Sigmoid colon (tissue), 4 donors: ENCODE measurements around the gene VOPP1.

Experiments used
- CTCF ChIP-seq, 4 experiments: fragments of 450-650 bp in 3 of 4; fragments of 200-600 bp in 1 of 4; IDR thresholded peaks; one replicate each; pipeline ENCODE4 v1.5.1; 2016 to 2019; ENCODE audit warnings: antibody characterized with exemption in 4 of 4, mild to moderate bottlenecking in 3 of 4, moderate library complexity in 2 of 4
- POLR2A ChIP-seq, 2 donors: fragments of 450-650 bp; IDR thresholded peaks; one replicate each; pipeline ENCODE4 v1.6.1; 2016; ENCODE audit warnings: antibody characterized with exemption in 2 of 2, mild to moderate bottlenecking in 2 of 2, moderate library complexity in 2 of 2
- POLR2AphosphoS5 ChIP-seq, 4 donors: sonication (generic); formaldehyde crosslinking; IDR thresholded peaks; one replicate each; pipeline ENCODE4 v1.6.1; 2017; ENCODE audit warnings: antibody characterized with exemption in 4 of 4

- no peak for TF ChIP-seq CTCF (IDR thresholded peaks at IDR 0.05)
- TF ChIP-seq POLR2AphosphoS5 (IDR thresholded peaks at IDR 0.05), result no peak
- TF ChIP-seq POLR2A (IDR thresholded peaks at IDR 0.05), result no peak
Measured at GRCh38 chr7:55549457-55549856, 22.8 kb downstream of the VOPP1 start.
